ENCODE data around the gene SATB2.

SATB2 gene

DNA sequence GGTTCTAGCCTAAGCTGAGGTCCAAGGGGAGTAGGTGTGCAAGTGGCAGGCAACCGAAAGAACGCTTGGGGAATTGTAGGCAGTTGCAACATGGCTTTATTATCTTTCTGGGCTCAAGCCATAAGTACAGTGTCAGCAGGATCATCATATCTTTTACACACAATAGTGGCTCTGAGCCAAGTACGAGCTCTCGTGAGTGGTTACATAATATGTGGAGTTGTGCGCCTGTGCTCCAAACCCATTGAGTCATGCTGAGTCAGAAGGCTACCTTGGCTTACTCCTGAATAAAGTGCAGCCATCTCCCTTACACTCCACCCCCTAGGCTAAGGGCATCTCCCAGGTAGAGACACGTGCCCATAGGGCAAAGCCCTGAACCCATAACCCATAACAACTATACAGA, 233.9 kb downstream of the SATB2 start:
- H3K27ac ChIP-seq = no peak overlapping the region
- no peak for DNase-seq (ENCODE audit: low spot score)
- TF ChIP-seq, protein P1, sequence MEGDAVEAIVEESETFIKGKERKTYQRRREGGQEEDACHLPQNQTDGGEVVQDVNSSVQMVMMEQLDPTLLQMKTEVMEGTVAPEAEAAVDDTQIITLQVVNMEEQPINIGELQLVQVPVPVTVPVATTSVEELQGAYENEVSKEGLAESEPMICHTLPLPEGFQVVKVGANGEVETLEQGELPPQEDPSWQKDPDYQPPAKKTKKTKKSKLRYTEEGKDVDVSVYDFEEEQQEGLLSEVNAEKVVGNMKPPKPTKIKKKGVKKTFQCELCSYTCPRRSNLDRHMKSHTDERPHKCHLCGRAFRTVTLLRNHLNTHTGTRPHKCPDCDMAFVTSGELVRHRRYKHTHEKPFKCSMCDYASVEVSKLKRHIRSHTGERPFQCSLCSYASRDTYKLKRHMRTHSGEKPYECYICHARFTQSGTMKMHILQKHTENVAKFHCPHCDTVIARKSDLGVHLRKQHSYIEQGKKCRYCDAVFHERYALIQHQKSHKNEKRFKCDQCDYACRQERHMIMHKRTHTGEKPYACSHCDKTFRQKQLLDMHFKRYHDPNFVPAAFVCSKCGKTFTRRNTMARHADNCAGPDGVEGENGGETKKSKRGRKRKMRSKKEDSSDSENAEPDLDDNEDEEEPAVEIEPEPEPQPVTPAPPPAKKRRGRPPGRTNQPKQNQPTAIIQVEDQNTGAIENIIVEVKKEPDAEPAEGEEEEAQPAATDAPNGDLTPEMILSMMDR (IDR thresholded peaks at IDR 0.05) = no peak
- H3K4me3 ChIP-seq = no peak overlapping the region

DNA sequence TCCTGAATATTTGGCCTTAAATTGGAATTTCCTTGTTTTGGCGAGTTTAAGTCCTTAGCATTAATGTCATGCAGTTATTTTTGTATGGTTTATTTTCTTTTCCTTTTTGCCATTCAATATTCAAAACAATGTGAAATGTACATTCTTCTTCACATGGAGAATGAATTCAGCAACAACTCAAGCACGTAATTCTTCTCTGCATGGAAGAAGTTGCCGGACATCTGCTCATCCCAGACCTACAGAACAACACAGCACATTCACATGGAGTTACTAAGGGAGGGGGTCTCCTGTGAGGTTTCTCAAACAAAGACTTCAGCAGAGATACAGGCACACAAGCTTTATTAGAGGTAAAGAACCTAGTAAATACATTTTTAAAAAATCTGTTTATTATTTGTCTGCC, 236.8 kb downstream of the SATB2 start:
- Histone ChIP-seq H3K27ac (no peak overlapping the region), H3K4me3 (no peak overlapping the region)
- TF ChIP-seq, protein P1 (IDR thresholded peaks at IDR 0.05) = no peak
- no peak for DNase-seq (ENCODE audit: low spot score)

DNA sequence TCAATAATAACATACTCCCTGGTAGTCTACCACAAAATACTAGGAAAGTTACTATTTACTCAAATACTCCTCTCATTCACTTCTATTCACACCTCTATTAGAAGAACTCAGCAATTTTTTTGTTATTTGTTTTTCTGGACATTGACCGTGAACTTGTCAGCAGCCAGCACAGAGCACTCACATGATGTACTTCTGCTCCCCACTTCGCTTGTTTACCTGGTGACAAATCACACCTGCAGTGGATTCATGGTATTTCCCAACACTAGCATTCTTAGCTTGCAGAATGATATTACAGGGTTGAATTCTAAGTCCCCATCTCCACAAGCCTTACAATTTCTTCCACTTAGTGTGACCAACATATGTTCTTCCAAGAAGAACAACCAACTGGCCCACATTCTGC, 238.2 kb downstream of the SATB2 start:
- DNase-seq (ENCODE audit: low spot score) = no peak
- Histone ChIP-seq H3K4me3 (no peak overlapping the region), H3K27ac (no peak overlapping the region)
- TF ChIP-seq, protein P1 (IDR thresholded peaks at IDR 0.05) = no peak
